Stimulated activated CD4-positive, alpha-beta T cell treated with anti-CD3 and anti-CD28 coated beads, Interleukin-1b, Interleukin-23, amount 100 ng/mL, for 4 hours (primary cell): ENCODE results near the gene CLDN20.

Experiments used
- DNase-seq, 2 donors: peaks; one replicate each; pipeline ENCODE4 v3.0.0-alpha.2; 2020; ENCODE audit warnings: low read depth in 2 of 2

CLDN20 gene

DNA sequence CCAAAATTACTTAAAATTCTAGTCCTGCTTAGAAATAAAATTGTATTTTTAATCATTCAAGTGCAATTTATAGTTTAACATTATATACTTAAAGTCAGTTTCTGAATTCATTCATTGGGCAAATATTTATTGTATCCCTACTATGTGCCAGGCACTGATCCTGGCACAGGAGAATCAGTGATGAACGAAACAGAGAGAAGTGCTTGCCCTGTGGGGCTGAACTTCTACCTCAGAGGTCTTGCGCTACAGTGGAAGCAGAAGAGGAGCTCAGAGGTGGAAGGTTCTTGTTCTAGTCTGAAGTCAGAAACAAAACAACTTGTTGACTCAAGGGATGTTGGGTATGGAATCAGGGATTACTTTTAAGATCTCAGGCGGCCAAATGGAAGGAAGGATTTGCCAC lies 6.0 kb downstream of the CLDN20 start:
- DNase-seq, result no peak

DNA sequence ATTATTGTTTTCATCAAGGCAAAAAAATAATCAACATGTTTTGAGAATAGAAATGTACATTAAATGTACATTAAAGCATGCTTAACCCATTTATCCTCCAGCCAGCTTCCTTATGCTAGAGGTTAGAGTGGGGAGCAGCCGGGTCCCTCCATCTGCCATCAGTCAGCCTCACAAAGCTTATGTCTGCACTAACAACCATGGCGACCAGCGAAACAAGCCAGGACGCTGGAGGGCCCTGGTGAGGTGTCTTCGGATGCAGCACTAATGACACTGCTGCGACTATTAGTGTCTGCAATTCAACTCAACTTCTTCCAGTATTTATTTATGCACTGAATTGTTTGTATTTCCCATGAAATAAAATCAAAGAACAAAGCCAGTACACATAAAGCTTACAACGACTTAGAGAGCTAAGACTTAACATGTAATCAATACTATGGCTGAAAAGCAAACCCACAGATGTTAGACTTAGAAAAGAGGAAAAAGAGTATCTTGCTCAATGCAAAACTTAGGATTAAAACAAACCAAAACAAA lies 6.8 kb downstream of the CLDN20 start:
- DNase-seq, result no peak

DNA sequence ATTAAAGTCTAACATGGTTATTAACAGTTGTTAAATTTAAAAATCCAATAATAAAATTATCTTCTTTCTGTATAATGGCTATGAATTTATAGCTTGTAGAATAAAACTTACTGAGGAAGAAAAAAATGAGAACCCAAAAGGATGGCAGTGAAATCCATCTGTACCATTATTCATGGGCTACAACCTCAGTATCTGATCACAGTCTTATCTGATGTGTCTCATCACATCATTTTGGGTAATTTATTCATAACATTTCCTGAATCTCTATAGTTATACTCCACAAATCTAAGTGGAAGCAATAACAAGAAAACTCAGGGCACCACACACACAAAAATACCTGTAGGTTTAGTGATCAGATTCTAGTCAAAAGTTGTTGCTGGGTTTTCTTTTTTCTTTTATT lies 7.3 kb downstream of the CLDN20 start:
- no peak for DNase-seq

DNA sequence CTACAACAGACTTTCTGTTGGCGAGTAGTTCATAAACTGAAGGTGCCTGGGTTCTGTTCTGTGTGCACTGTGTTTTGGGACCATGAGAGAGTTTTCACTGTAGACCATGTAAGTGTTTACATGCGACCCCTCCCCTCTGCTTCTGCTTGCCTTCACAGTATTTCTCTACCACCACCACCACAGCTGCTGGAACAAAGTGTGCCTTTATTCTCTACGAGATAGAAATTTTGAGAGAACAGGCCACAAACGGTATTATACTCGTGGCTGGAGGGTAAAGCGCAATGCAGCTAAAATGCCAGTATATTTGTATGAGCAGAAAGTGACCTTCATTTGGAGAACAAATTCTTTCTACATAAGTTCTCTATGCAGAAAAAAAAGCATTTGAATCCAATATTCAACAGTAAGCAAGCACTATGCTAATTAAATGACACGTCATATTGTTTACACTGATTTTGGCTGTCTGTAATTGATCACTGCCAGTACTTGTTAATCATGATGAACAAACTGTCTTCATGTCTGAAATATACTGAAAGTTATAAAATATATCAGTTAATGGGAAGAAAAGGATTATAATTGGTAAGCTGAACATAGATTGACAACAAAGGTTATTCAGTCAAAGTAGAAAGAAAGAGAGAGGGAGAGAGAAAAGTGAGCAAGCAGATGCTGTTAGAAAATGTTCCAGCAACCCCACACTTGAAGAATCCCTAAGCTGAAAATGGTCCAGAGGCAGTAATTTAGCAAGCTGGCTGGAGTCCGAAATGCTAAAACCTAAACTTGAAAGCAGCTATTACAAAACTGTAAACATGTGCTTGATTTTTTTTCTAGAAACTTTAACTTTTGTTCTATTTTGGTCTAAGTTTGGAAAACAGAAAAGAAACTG lies 8.8 kb downstream of the CLDN20 start:
- DNase-seq, result no peak

DNA sequence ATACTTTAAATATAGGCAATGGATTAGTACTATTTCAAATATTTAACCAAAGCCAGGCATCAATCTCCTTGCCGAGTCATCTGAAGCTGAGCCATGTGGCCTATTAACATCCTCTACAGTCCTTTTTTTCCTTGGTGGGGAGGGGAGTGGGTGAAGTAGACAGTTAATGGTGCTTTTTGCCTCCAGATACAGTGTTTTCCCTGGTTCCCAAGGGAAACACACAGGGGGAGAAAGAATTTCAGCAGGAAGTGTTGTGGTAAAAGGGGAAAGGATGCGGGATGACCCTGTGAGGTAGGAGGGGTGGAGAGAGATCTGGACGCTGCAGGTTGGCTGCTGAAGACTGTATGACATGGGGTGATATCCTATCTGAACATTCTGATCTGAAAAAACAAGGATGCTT lies 9.6 kb downstream of the CLDN20 start:
- no peak for DNase-seq

DNA sequence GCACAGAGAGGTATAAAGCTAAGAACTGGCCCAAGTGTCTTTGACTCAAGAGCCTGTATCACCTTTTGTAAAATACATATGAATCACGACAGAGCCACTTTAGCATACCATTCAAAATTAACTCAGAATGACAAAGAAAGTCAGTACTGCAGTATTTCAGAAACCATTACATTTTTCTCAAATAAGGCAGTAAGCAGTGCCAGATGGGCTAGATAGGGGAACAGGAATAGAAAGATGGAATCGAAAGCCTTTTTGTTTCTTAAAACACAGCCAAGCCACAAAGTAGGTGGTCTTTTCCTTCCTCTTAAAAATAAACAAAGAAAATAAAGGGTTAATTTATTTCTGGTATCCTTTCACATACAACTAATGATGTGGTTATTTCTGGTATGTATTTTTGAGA lies 10.3 kb downstream of the CLDN20 start:
- DNase-seq, result no peak

DNA sequence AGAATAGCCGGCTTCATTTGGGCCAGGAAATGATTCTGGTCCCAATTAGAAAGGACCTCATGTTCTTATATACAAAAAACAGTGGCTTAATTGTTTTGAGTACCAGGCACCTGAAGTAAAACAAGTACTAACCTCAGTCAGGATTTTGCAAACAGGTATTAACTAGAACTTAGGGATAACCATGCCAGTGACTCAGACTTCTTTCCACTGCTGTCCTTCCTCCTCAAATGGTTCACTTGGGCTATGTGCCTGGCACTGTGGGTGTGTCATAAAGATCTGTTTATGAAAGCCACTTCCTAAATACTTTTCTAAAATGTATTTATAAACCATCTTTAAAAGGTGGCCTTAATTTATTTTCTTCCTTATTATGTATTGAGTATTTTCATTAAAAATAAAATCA lies 10.7 kb downstream of the CLDN20 start:
- no peak for DNase-seq

DNA sequence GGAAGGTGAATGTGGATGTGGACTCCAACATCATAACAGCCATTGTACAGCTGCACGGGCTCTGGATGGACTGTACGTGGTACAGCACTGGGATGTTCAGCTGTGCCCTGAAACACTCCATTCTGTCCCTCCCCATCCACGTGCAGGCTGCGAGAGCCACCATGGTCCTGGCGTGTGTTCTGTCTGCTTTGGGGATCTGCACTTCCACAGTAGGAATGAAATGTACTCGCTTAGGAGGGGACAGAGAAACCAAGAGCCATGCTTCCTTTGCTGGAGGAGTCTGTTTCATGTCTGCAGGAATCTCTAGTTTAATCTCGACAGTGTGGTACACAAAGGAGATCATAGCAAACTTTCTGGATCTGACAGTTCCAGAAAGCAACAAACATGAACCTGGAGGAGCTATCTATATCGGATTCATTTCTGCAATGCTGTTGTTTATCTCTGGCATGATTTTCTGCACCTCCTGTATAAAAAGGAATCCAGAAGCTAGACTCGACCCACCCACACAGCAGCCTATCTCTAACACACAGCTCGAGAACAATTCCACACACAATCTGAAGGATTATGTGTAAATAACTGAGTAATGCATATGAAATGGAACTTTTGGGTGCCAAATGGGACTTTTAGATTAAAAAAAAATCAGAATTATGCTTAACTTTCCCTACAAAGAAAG lies 12.1 kb downstream of the CLDN20 start:
- no peak for DNase-seq

DNA sequence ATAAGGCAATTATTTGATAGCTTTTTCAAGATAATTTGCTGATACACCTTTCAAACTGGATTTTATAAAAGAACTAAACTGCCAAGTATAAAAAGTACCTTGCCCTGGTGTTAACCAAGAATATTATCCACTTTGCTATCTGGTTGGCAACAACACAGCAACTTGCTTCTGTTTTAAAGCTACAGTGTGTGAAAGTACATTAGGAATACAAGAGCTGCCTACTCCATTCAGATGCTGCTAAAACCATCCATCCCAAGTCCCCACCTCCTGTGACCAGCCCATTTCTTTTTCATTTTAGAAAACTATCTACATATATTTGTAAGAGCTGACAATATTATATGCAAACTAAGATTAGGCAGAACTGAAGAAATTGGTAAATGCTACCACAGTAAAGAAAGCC lies 12.8 kb downstream of the CLDN20 start:
- no peak for DNase-seq

DNA sequence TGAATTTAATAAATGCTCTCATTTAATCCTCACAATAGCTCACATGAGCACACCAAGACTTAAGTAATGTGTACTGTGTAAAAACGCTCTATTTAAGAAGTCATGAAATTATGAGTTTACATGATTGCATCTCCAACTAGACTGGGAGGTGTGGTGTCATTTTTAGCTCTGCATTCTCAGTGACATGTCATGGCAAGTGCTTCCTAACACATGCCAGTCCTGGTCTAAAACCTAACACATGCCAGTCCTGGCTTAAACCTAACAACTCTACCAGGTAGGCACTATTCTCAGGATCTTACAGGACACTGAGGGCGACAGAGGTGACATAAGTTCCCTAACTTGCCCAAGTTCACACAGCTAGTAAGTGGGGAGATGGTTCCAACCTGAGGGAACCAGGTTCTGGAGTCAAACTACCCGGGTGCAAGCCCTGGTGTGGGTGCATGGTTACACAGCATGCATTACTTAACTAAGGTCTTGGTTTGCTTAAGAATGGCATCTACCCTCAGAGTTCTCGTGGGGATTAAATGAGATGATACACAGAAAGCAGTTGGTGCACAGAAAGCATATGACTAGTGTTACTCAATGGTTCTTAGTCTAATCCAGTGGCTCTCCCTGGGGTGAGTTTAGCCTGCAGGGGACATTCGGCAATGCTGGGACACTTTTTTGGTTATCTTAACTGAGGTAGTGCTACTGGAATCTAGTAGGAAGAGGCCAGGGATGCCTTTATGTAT lies 14.7 kb downstream of the CLDN20 start:
- DNase-seq, result no peak

DNA sequence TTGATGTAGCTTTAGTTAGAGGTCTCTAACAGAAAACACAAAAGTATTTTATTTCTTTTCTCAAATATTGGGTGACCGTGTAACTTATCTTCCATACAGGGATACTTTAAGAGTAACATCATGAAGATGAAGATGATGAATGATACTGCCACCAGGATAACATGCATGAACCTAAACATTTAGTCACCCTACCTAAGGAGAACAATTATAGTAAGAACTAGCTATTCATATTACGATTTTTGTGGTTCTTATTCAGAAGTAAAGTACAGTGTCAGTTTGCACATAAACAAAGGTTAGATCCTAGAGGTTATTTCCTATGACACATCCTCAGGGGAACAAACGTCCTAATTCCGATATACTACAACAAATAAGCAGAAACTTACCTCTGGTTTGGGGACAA lies 21.0 kb downstream of the CLDN20 start:
- DNase-seq, result no peak

DNA sequence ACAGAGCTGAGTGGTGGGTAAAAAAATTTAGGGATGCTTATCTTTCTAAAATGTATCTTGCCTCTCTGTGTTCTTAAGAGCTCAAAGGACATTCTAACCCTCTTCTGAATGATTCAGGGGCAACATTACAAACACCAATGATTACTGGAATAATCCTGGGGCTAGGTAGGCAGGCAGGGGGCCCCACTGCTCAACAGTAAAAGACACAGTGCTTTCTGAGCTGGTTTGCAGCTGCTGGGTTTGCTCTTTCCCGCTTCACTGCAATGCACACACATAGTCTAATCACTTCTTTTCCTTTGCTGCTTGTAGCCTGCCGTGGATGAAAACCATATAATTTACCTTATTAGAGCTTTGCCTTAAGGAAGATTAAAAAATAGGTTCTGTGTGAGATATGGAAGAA lies 23.9 kb downstream of the CLDN20 start:
- DNase-seq, result no peak

DNA sequence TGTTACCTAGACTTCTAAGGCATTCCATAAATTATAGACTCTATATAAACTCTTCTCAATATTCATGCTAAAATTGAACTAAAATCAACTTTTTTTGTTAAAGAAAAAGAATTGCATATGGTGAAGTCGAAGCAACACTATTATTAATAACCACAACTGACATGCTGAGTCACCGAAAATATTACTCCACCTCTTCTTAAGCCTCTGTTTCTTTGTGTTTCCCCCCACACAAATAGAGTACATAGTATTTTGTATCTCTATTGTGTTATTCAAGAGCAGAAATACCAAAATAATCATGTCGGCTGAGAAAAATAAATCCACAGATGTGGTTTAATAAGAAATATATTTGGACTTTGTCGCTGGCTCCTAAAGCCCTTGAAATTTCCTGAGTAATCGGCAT lies 26.7 kb downstream of the CLDN20 start:
- no peak for DNase-seq

DNA sequence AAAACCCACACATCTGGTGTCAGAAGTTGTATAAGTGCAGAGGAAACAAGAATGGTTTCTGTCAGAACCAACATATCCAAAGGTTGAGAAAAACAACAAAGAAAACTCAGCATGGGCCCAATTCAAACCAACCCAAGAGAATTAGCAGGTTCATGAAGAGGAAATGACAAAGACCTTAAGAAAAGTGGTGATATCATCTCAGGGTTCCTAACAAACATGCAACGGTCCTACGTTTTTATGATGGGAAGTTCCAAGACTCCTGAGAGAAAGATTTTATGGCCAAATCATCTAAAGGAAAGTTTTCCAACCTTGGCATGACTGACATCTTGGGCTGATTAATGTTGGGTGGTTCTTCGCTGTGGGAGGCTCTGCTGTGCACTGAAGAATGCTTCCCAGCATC lies 27.5 kb downstream of the CLDN20 start:
- no peak for DNase-seq

DNA sequence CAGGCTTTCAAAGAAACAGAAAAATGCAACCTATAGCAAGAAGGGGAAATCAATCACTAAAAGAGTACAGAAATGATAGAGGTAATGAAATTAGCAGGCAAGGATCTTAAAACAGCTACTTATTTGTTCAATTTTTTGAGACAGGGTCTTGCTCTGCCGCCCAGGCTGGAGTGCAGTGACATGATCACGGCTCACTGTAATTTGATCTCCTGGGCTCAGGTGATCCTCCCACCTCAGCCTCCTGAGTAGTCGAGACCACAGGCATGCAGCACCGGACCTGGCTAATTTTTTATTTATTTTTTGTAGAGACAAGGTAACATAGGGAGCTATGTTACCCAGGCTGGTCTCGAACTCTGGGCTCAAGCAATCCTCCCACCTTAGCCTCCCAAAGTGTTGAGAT lies 28.9 kb downstream of the CLDN20 start:
- no peak for DNase-seq

DNA sequence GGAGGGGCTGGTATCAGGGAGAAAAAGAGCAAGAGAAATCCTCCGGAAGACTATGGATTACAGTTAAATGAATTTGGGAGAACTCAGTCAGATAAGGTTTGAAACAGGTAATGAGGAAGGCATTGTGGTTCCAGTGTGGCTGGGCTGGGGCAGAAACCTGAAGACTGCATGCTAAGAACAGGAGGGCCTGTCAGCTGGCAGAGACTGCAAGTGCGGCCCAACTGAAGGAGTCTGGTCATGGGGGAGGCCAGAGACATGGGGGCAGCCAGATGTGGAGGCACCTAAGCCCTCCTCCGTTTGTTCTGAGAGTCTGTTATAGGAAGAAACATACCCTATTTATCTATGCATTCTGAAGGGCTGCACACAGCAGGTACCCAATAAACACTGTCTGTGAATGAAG lies 33.9 kb downstream of the CLDN20 start:
- no peak for DNase-seq

DNA sequence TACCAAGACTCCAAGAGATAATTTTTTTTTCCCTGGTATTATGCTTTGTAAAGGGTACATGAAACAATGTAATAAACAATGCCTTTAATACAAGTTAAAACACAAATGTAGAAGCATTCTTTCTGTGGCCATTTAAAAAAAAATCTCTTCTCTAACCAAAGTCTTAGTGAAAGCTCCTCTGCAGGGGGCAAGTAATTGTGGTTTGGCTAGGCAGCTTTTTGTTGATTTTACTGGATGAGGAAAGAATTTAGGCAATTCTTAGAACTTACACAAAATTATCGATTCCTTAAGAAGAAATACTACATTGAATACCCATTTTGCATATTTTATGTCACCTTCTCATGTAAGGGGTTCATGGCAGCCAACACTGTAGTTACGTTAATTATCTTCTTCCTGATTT lies 38.1 kb downstream of the CLDN20 start:
- DNase-seq, result no peak

DNA sequence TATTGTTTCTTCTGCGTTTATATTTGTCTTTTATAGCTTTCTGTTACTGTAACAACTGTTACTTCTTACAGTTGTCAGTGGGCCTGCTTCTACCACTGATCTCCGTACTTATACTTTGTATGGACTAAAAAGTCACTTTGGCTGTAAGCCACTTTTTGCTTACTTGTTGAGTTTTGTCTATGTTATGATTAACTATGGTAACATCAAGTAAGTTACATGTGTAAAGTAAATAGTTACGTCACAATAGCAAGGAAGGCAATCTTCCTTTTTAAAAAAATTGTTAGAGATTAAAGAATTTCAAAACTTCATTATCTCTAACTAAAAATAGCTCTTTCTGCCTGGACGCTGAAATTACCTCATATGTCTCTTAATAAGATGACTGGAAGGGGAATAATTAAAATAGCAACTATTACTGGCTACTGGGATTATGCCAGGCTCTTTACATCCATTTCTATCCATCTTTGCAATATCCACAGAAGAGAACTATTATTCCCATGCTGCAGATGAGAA lies 39.6 kb downstream of the CLDN20 start:
- no peak for DNase-seq

DNA sequence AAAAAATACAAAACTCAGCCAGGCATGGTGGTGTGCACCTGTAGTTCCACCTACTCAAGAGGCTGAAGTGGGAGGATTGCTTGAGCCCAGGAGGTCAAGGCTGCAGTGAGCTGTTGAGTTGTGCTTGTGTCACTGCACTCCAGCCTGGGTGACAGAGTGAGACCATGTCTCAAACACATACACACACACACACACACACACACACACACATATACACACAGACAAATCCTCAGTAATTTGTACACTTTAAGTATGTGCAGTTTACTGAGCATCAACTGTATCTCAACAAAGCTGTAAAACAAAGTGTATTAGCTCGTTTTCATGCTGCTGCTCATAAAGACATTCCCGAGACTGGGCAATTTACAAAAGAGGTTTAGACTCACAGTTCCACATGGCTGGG lies 43.1 kb downstream of the CLDN20 start:
- DNase-seq, result no peak

DNA sequence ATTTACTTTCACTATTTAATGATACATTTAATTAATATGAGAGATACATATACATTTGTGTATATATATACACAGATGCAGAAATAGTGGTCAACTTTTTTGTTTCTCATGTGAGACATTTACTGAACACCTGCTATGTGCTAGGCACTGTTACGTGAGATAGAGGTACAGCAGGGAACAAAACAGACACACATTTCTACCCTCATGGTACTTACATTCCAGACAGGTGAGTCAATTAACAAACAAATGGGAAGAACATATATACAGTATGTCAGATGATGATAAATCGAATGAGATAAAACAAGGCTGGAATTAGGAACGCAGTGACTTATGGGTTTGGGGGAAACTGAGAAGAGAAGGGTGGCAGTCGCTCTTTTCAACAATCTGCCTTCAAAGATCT lies 45.3 kb downstream of the CLDN20 start:
- DNase-seq, result no peak

DNA sequence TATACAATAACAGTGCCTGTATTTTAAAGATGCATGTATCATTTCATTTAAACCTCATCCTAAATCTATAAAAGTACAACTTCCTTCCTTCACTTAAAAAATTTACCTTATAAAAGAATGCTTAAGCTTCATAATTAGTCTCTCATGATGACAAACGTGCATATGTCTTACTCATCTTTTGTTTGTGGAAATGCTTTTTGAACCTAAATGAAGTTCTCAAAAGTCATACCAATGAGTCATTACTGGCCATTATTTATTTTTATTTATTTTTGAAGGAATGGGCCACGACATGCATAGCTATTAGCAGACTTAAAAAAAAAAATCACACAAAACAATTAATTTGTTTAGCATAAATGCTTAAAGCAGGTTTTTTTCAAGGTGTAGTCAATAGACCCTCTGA lies 46.8 kb downstream of the CLDN20 start:
- DNase-seq, result no peak

DNA sequence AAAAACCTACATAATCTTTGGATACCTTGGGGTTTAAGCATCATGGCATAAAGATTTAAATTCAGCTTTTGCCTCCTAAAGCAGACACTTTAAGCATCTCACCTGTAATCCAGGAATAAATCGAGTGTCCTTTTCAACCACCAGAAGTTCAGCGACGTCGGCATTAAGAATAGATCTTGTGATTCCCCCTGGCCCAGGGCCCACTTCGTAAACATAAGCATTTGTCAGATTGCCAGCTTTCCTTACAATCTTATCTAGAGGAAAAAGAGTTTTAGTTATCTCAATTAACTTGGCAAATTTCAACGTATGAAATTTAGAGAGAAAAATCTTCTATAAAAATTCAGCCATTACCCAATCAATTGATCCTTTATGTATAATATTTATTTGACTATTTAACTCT lies 47.3 kb downstream of the CLDN20 start:
- no peak for DNase-seq
